Osteoblast (primary cell): ENCODE results near the gene EVI5L. TPM values are rescaled to one million over a fixed set of nuclear protein-coding genes. Genes with fewer than 3 reads are reported as not detected.
"Not testable (repeated sequence)": the region's sequence is repeated elsewhere in the genome, so short reads cannot be mapped to it uniquely, and the experiment has no call there.

ENCODE experiments used
- DNase-seq: peaks from one replicate; pipeline ENCODE4 v3.0.0; 2011; ENCODE audit warnings: low spot score, mixed read lengths; ENCODE audit not compliant: insufficient read length; ENCODE audit errors: missing footprints
- H2AFZ ChIP-seq: 2 replicates; pipeline ENCODE4 v1.6.0; 2011; ENCODE audit warnings: mild to moderate bottlenecking, low read length
- H3K27ac ChIP-seq: 2 replicates; pipeline ENCODE4 v1.5.1; 2011; ENCODE audit warnings: mild to moderate bottlenecking, low read depth, low read length, moderate library complexity
- H3K27me3 ChIP-seq: 2 replicates; pipeline ENCODE4 v1.6.0; 2012; ENCODE audit warnings: mild to moderate bottlenecking, control low read depth, inconsistent platforms, low read length, moderate library complexity; ENCODE audit not compliant: insufficient read depth
- H3K36me3 ChIP-seq: 2 replicates; pipeline ENCODE4 v1.5.1; 2011; ENCODE audit warnings: mild to moderate bottlenecking, low read length, control low read depth, moderate library complexity; ENCODE audit not compliant: insufficient read depth
- H3K4me1 ChIP-seq: 2 replicates; pipeline ENCODE4 v1.5.1; 2011; ENCODE audit warnings: mild to moderate bottlenecking, low read length, control low read depth, moderate library complexity; ENCODE audit not compliant: insufficient read depth
- H3K4me2 ChIP-seq: 2 replicates; pipeline ENCODE4 v1.6.0; 2011; ENCODE audit warnings: mild to moderate bottlenecking, low read length; ENCODE audit not compliant: insufficient read depth
- H3K4me3 ChIP-seq: fragments of 200-600 bp; sonication (generic); 3 replicates; pipeline ENCODE4 v1.5.1; 2012; ENCODE audit warnings: mild to moderate bottlenecking, low read length, inconsistent platforms; ENCODE audit not compliant: insufficient read depth
- H3K79me2 ChIP-seq: 2 replicates; pipeline ENCODE4 v1.6.0; 2012; ENCODE audit warnings: mild to moderate bottlenecking, low read length, control low read depth, inconsistent platforms; ENCODE audit not compliant: insufficient read depth
- H3K9me3 ChIP-seq: 2 replicates; pipeline ENCODE4 v1.5.1; 2011; ENCODE audit warnings: low read depth, low read length, control low read depth
- H4K20me1 ChIP-seq: 2 replicates; pipeline ENCODE4 v1.6.0; 2012; ENCODE audit warnings: mild to moderate bottlenecking, low read length, control low read depth; ENCODE audit not compliant: insufficient read depth
- CTCF ChIP-seq: IDR thresholded peaks from 2 replicates; pipeline ENCODE4 v1.5.1; 2011; ENCODE audit warnings: mild to moderate bottlenecking, low read depth, low read length, moderate library complexity; ENCODE audit errors: extremely low read depth
- total RNA-seq: library from RNA; depleted of rRNA; stranded (reverse); fragments of >200 nt; gene quantifications from 2 replicates; pipeline ENCODE4 v1.2.3, GENCODE V29; 2012

EVI5L gene
- total RNA-seq, 1 donor: 26.1 TPM

- no peaks in the 10 kb centered on the region for H3K36me3 ChIP-seq
- H3K79me2 ChIP-seq: no peaks in the 10 kb centered on the region
- H3K4me2 ChIP-seq: no peak overlapping the region
- no peaks in the 10 kb centered on the region for H3K4me1 ChIP-seq
- H3K4me3 ChIP-seq: no peak overlapping the region
- DNase-seq: no peak
- peaks cover 5% of the 10 kb centered on the region for H3K9me3 ChIP-seq
- H3K27me3 ChIP-seq: peaks cover 4% of the 10 kb centered on the region
- no peak overlapping the region for H2AFZ ChIP-seq
- H3K27ac ChIP-seq: no peak overlapping the region
- H4K20me1 ChIP-seq: no peaks in the 10 kb centered on the region
- no peak for TF ChIP-seq CTCF
These were observed 14.7 kb upstream of the EVI5L start for GRCh38 chr19:7815325-7815724.

GRCh38 chr19:7816040-7816439, 14.0 kb upstream of the EVI5L start:
- DNase-seq, H3K36me3 ChIP-seq, H3K27me3 ChIP-seq, H3K27ac ChIP-seq, H3K4me1 ChIP-seq, H4K20me1 ChIP-seq, H3K9me3 ChIP-seq, H2AFZ ChIP-seq, H3K4me2 ChIP-seq, H3K4me3 ChIP-seq, H3K79me2 ChIP-seq: not testable (repeated sequence)

GRCh38 chr19:7817801-7818200, 12.2 kb upstream of the EVI5L start:
- Histone ChIP-seq H3K27ac (no peak overlapping the region), H3K9me3 (peaks cover 5% of the 10 kb centered on the region), H3K27me3 (peaks cover 10% of the 10 kb centered on the region), H3K4me1 (no peaks in the 10 kb centered on the region), H3K4me2 (no peak overlapping the region), H2AFZ (no peak overlapping the region), H3K36me3 (no peaks in the 10 kb centered on the region), H3K79me2 (no peaks in the 10 kb centered on the region), H3K4me3 (no peak overlapping the region), H4K20me1 (no peaks in the 10 kb centered on the region)
- no peak for TF ChIP-seq CTCF
- DNase-seq: no peak

GRCh38 chr19:7818806-7819205, 11.2 kb upstream of the EVI5L start:
- H2AFZ ChIP-seq: no peak overlapping the region
- no peak for TF ChIP-seq CTCF
- peaks cover 10% of the 10 kb centered on the region for H3K27me3 ChIP-seq
- no peaks in the 10 kb centered on the region for H3K79me2 ChIP-seq
- no peaks in the 10 kb centered on the region for H4K20me1 ChIP-seq
- H3K4me1 ChIP-seq: no peaks in the 10 kb centered on the region
- no peak for DNase-seq
- peaks cover 5% of the 10 kb centered on the region for H3K9me3 ChIP-seq
- no peak overlapping the region for H3K27ac ChIP-seq
- H3K4me3 ChIP-seq: no peak overlapping the region
- no peak overlapping the region for H3K4me2 ChIP-seq
- H3K36me3 ChIP-seq: no peaks in the 10 kb centered on the region
